Measurements from ENCODE around the gene ARHGAP15. TPM values are rescaled to one million over a fixed set of nuclear protein-coding genes. Genes with fewer than 3 reads are reported as not detected.

ARHGAP15 gene
- total and polyA plus RNA-seq, 4 experiments from 2014 or later, result 218 to 524 (median 365) TPM

GRCh38 chr2:143504397-143504796, 375.2 kb downstream of the ARHGAP15 start:
- no peak overlapping the region for H3K27ac ChIP-seq (ENCODE audit: low read depth, low read length)
- Mint-ChIP-seq H3K4me1 (peaks cover 30 to 54% (median 39%) of the 10 kb centered on the region in 4 donors), H3K4me3 (no peak overlapping the region), H3K27ac (peak overlapping the region in 6 of 7 donors; percentile 10 to 87 (median 51)), H3K27me3 (no peaks in the 10 kb centered on the region), H3K9me3 (peaks cover 0 to 4% (median 0%) of the 10 kb centered on the region in 8 donors), H3K36me3 (peaks cover 58 to 69% of the 10 kb centered on the region in 2 donors)
- H3K4me3 ChIP-seq (ENCODE audit: low read length in 2 of 2), result no peak overlapping the region
- no peaks in the 10 kb centered on the region for H3K27me3 ChIP-seq (ENCODE audit: insufficient read depth, low read length)
- no peak for DNase-seq
- ChIA-PET POLR2A (ENCODE audit: partially characterized antibody) (interaction anchor here (1.1 kb wide), 1 partner anchor 9 kb away, joined by 3 read pairs; no protein-coding TSS in a partner anchor), CTCF (ENCODE audit: partially characterized antibody) (no interaction called here)
- H3K4me1 ChIP-seq (ENCODE audit: insufficient read depth, low read length), result no peaks in the 10 kb centered on the region
- intact Hi-C loops (cut with micrococcal nuclease), result loop anchor here (2.0 kb wide), 1 partner anchor 24 kb away; no protein-coding TSS in a partner anchor
- no peaks in the 10 kb centered on the region for H3K9me3 ChIP-seq (ENCODE audit: control insufficient read depth in 1 of 2, low read length in 2 of 2)
- peaks cover 13% of the 10 kb centered on the region for H3K36me3 ChIP-seq (ENCODE audit: insufficient read depth, low read length)

- peaks cover 0 to 4% (median 0%) of the 10 kb centered on the region in 8 donors for H3K9me3 Mint-ChIP-seq
- no peaks in the 10 kb centered on the region for H3K27me3 Mint-ChIP-seq
- Histone ChIP-seq H3K9me3 (ENCODE audit: control insufficient read depth in 1 of 2, low read length in 2 of 2) (no peaks in the 10 kb centered on the region), H3K27me3 (ENCODE audit: insufficient read depth, low read length) (no peaks in the 10 kb centered on the region), H3K27ac (ENCODE audit: low read depth, low read length) (no peak overlapping the region), H3K36me3 (ENCODE audit: insufficient read depth, low read length) (peaks cover 13% of the 10 kb centered on the region), H3K4me3 (ENCODE audit: low read length in 2 of 2) (no peak overlapping the region), H3K4me1 (ENCODE audit: insufficient read depth, low read length) (no peaks in the 10 kb centered on the region)
- no peak for DNase-seq
- peaks cover 64 to 73% of the 10 kb centered on the region in 2 donors for H3K36me3 Mint-ChIP-seq
- intact Hi-C loops (cut with micrococcal nuclease), result loop anchor here (2.0 kb wide), 1 partner anchor 23 kb away; no protein-coding TSS in a partner anchor
- ChIA-PET POLR2A (ENCODE audit: partially characterized antibody) (interaction anchor here (0.7 kb wide), 1 partner anchor 10 kb away, joined by 3 read pairs; no protein-coding TSS in a partner anchor), CTCF (ENCODE audit: partially characterized antibody) (no interaction called here)
- no peak overlapping the region for H3K4me3 Mint-ChIP-seq
- peaks cover 32 to 58% (median 40%) of the 10 kb centered on the region in 4 donors for H3K4me1 Mint-ChIP-seq
- H3K27ac Mint-ChIP-seq, result no peak overlapping the region
These were observed 376.3 kb downstream of the ARHGAP15 start for GRCh38 chr2:143505542-143505941.

- peak overlapping the region in 2 of 7 donors; percentile 6 to 43 for H3K27ac Mint-ChIP-seq
- Histone ChIP-seq H3K27me3 (ENCODE audit: insufficient read depth, low read length) (no peaks in the 10 kb centered on the region), H3K4me1 (ENCODE audit: insufficient read depth, low read length) (no peaks in the 10 kb centered on the region), H3K4me3 (ENCODE audit: low read length in 2 of 2) (no peak overlapping the region), H3K9me3 (ENCODE audit: control insufficient read depth in 1 of 2, low read length in 2 of 2) (no peaks in the 10 kb centered on the region), H3K36me3 (ENCODE audit: insufficient read depth, low read length) (peaks cover 25% of the 10 kb centered on the region), H3K27ac (ENCODE audit: low read depth, low read length) (no peak overlapping the region)
- H3K36me3 Mint-ChIP-seq, result peaks cover 82 to 89% of the 10 kb centered on the region in 2 donors
- no peaks in the 10 kb centered on the region for H3K27me3 Mint-ChIP-seq
- peaks cover 0 to 13% (median under 1%) of the 10 kb centered on the region in 8 donors for H3K9me3 Mint-ChIP-seq
- H3K4me3 Mint-ChIP-seq, result no peak overlapping the region
- no peak for DNase-seq
- POLR2A ChIA-PET (ENCODE audit: partially characterized antibody), result interaction anchor here (1.0 kb wide), 1 partner anchor 9 kb away, joined by 3 read pairs; no protein-coding TSS in a partner anchor
- intact Hi-C loops (cut with micrococcal nuclease), result no loop called here
- CTCF ChIA-PET (ENCODE audit: partially characterized antibody), result no interaction called here
- peaks cover 19 to 43% (median 30%) of the 10 kb centered on the region in 4 donors for H3K4me1 Mint-ChIP-seq
These were observed 383.9 kb downstream of the ARHGAP15 start for GRCh38 chr2:143513081-143513480.

GRCh38 chr2:143514413-143514812, 385.2 kb downstream of the ARHGAP15 start:
- Mint-ChIP-seq H3K27me3 (no peaks in the 10 kb centered on the region), H3K9me3 (peaks cover 0 to 11% (median under 1%) of the 10 kb centered on the region in 8 donors), H3K27ac (no peak overlapping the region), H3K4me3 (no peak overlapping the region), H3K4me1 (peaks cover 16 to 44% (median 30%) of the 10 kb centered on the region in 4 donors), H3K36me3 (peaks cover 86% of the 10 kb centered on the region in 2 donors)
- Histone ChIP-seq H3K27me3 (ENCODE audit: insufficient read depth, low read length) (no peaks in the 10 kb centered on the region), H3K4me3 (ENCODE audit: low read length in 2 of 2) (no peak overlapping the region), H3K27ac (ENCODE audit: low read depth, low read length) (no peak overlapping the region), H3K4me1 (ENCODE audit: insufficient read depth, low read length) (no peaks in the 10 kb centered on the region), H3K9me3 (ENCODE audit: control insufficient read depth in 1 of 2, low read length in 2 of 2) (no peaks in the 10 kb centered on the region), H3K36me3 (ENCODE audit: insufficient read depth, low read length) (peaks cover 27% of the 10 kb centered on the region)
- intact Hi-C loops (cut with micrococcal nuclease), result no loop called here
- CTCF ChIA-PET (ENCODE audit: partially characterized antibody), result no interaction called here
- POLR2A ChIA-PET (ENCODE audit: partially characterized antibody), result interaction anchor here (1.7 kb wide), 1 partner anchor 9 kb away, joined by 3 read pairs; no protein-coding TSS in a partner anchor
- DNase-seq, result no peak

GRCh38 chr2:143515318-143515717, 386.1 kb downstream of the ARHGAP15 start:
- H3K27ac ChIP-seq (ENCODE audit: low read depth, low read length), result no peak overlapping the region
- DNase-seq, result no peak
- no peaks in the 10 kb centered on the region for H3K27me3 ChIP-seq (ENCODE audit: insufficient read depth, low read length)
- no peak overlapping the region for H3K27ac Mint-ChIP-seq
- peaks cover 33% of the 10 kb centered on the region for H3K36me3 ChIP-seq (ENCODE audit: insufficient read depth, low read length)
- no peaks in the 10 kb centered on the region for H3K27me3 Mint-ChIP-seq
- ChIA-PET CTCF (ENCODE audit: partially characterized antibody) (no interaction called here), POLR2A (ENCODE audit: partially characterized antibody) (interaction anchor here (1.7 kb wide), 1 partner anchor 10 kb away, joined by 3 read pairs; no protein-coding TSS in a partner anchor)
- no peak overlapping the region for H3K4me3 ChIP-seq (ENCODE audit: low read length in 2 of 2)
- H3K36me3 Mint-ChIP-seq, result peaks cover 91 to 92% of the 10 kb centered on the region in 2 donors
- no peaks in the 10 kb centered on the region for H3K9me3 ChIP-seq (ENCODE audit: control insufficient read depth in 1 of 2, low read length in 2 of 2)
- peaks cover 0 to 11% (median under 1%) of the 10 kb centered on the region in 8 donors for H3K9me3 Mint-ChIP-seq
- intact Hi-C loops (cut with micrococcal nuclease), result no loop called here
- no peak overlapping the region for H3K4me3 Mint-ChIP-seq
- peaks cover 21 to 50% (median 36%) of the 10 kb centered on the region in 4 donors for H3K4me1 Mint-ChIP-seq
- H3K4me1 ChIP-seq (ENCODE audit: insufficient read depth, low read length), result no peaks in the 10 kb centered on the region

- Mint-ChIP-seq H3K27me3 (no peaks in the 10 kb centered on the region), H3K9me3 (peaks cover 0 to 2% (median 0%) of the 10 kb centered on the region in 8 donors), H3K4me3 (no peak overlapping the region), H3K36me3 (peaks cover 75 to 84% of the 10 kb centered on the region in 2 donors), H3K4me1 (peaks cover 44 to 72% (median 56%) of the 10 kb centered on the region in 4 donors), H3K27ac (peak overlapping the region in 2 of 7 donors; percentile 13 to 57)
- Histone ChIP-seq H3K27me3 (ENCODE audit: insufficient read depth, low read length) (no peaks in the 10 kb centered on the region), H3K4me1 (ENCODE audit: insufficient read depth, low read length) (peaks cover 24% of the 10 kb centered on the region), H3K27ac (ENCODE audit: low read depth, low read length) (no peak overlapping the region), H3K9me3 (ENCODE audit: control insufficient read depth in 1 of 2, low read length in 2 of 2) (no peaks in the 10 kb centered on the region), H3K4me3 (ENCODE audit: low read length in 2 of 2) (no peak overlapping the region), H3K36me3 (ENCODE audit: insufficient read depth, low read length) (peaks cover 16% of the 10 kb centered on the region)
- no peak for DNase-seq
- intact Hi-C loops (cut with micrococcal nuclease), result no loop called here
- ChIA-PET POLR2A (ENCODE audit: partially characterized antibody) (no interaction called here), CTCF (ENCODE audit: partially characterized antibody) (no interaction called here)
These were observed 390.3 kb downstream of the ARHGAP15 start for GRCh38 chr2:143519521-143519920.

GRCh38 chr2:143521396-143521795, 392.2 kb downstream of the ARHGAP15 start:
- intact Hi-C loops (cut with micrococcal nuclease), result loop anchor here (5.0 kb wide), 1 partner anchor 34 kb away; no protein-coding TSS in a partner anchor
- H3K36me3 ChIP-seq (ENCODE audit: insufficient read depth, low read length), result peaks cover 13% of the 10 kb centered on the region
- H3K9me3 ChIP-seq (ENCODE audit: control insufficient read depth in 1 of 2, low read length in 2 of 2), result no peaks in the 10 kb centered on the region
- Mint-ChIP-seq H3K27ac (peak overlapping the region in 1 of 7 donors; percentile 27), H3K27me3 (no peaks in the 10 kb centered on the region), H3K36me3 (peaks cover 62 to 78% of the 10 kb centered on the region in 2 donors), H3K4me1 (peaks cover 50 to 80% (median 71%) of the 10 kb centered on the region in 4 donors), H3K9me3 (no peaks in the 10 kb centered on the region), H3K4me3 (peak overlapping the region in 1 of 8 donors; percentile 63)
- CTCF ChIA-PET (ENCODE audit: partially characterized antibody), result no interaction called here
- no peak overlapping the region for H3K27ac ChIP-seq (ENCODE audit: low read depth, low read length)
- no peak for DNase-seq
- H3K27me3 ChIP-seq (ENCODE audit: insufficient read depth, low read length), result no peaks in the 10 kb centered on the region
- H3K4me1 ChIP-seq (ENCODE audit: insufficient read depth, low read length), result peaks cover 38% of the 10 kb centered on the region
- no peak overlapping the region for H3K4me3 ChIP-seq (ENCODE audit: low read length in 2 of 2)
- POLR2A ChIA-PET (ENCODE audit: partially characterized antibody), result no interaction called here

Measured in CD4-positive, alpha-beta memory T cell (primary cell).